WI38 (cell line): ENCODE data around the gene ABHD10.

ENCODE experiments used
- H3K4me3 ChIP-seq: 2 replicates; pipeline ENCODE4 v1.5.1; 2011; ENCODE audit warnings: low read depth, mild to moderate bottlenecking, control low read depth, low read length
- CTCF ChIP-seq: IDR thresholded peaks from 2 replicates; pipeline ENCODE4 v1.5.1; 2012; ENCODE audit warnings: low read depth, mild to moderate bottlenecking, control low read depth, low read length

The ABHD10 gene

GRCh38 chr3:111972891-111973290, 5.9 kb upstream of the ABHD10 start:
- no peak overlapping the region for H3K4me3 ChIP-seq
- no peak for TF ChIP-seq CTCF

- no peak for TF ChIP-seq CTCF
- no peak overlapping the region for H3K4me3 ChIP-seq
These were observed 3.7 kb upstream of the ABHD10 start for GRCh38 chr3:111975131-111975530.

DNA sequence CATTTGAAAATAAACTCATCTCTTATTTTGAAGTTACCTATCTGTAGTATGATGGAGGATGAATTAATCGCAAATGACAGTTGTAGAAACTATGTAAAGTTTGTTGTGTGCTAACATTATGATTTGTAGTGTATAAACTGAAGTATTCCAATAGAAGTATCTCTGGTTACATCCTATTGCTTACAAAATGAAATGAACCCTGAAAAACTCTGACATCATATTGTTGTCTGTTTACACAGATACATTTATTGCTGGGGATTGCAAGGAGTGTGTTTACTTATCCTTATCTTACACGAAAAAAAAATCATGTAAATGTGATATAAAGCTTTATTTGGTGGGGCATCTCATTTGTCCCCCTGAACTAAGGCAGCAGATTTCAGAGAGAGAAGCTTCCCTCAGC, 2.6 kb upstream of the ABHD10 start:
- no peak for TF ChIP-seq CTCF
- H3K4me3 ChIP-seq, result no peak overlapping the region

DNA sequence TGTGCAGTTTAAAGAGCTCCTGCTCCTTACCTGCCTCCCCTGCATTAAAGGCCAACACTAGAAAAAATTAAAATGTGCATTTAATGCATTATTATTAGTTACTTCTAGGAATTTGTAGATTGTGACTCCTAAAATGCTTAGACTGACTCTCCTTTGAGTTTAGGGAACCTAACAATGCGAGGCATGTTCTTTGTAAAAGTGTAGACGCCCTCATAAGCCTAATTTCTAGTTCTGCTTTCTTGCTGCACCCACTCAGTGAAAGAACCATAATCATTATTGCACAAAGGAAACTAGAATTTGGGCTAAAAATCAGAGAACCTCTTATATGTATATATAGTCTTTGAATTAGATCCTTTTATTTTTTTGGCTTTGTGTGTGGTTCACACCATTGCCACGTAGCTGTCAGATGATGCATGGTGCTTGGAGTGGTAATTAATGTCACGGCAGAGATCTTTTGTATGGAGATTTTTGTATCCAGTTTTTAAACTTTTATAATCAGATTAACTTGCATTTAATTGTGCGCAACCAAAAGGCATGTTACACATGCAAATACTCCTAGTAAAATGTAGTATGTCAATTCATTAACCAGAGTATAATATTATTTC, 710 bp downstream of the ABHD10 start:
- TF ChIP-seq CTCF, result no peak
- peak overlapping the region; percentile 87 for H3K4me3 ChIP-seq

DNA sequence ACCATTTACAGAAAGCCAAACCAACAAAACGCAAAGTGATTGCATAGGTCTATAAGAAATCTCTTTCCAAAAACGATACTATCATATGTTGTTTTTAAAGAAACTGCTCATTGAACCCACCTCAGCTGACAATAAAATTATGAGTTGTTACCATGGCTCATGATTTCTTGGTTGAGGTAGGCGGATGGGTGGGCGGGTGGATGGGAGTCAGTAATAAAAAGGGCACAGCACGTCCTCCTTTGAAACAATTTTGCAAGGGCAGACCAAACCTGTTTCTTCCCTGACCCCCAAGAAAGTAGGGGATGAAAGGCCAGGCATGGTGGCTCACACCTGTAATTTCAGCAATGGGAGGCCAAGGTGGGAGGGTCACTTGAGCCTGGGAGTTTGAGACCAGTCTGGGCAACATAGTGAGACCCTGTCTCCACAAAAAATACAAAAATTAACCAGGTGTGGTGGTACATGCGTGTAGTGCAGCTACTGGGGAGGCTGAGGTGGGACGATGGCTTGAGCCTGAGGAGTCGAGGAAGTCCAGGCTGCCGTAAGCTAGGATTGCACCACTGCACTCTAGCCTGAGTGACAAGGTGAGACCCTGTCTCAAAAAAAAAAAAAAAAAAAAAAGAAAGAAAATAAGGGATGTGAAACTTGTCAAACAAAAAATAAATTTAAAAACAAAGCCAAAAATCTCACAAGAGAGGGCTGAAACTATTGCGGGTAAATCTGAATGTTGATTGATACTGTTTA, 2.1 kb downstream of the ABHD10 start:
- TF ChIP-seq CTCF, result no peak
- no peak overlapping the region for H3K4me3 ChIP-seq

DNA sequence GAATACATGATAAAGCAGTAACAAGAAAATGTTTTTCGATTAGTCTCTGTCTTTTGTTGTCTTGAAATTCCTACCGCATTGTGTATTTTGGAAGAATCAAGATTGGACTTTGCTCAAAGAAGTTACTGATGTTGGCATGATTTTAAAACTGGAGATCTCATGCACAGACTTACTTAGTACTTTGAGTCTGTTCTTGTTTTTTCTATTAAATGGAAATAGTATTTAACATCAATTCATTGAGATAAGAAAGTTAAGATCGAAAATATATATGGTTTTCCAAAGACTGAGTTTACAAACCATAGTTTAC, 2.6 kb downstream of the ABHD10 start:
- TF ChIP-seq CTCF, result no peak
- H3K4me3 ChIP-seq, result no peak overlapping the region

DNA sequence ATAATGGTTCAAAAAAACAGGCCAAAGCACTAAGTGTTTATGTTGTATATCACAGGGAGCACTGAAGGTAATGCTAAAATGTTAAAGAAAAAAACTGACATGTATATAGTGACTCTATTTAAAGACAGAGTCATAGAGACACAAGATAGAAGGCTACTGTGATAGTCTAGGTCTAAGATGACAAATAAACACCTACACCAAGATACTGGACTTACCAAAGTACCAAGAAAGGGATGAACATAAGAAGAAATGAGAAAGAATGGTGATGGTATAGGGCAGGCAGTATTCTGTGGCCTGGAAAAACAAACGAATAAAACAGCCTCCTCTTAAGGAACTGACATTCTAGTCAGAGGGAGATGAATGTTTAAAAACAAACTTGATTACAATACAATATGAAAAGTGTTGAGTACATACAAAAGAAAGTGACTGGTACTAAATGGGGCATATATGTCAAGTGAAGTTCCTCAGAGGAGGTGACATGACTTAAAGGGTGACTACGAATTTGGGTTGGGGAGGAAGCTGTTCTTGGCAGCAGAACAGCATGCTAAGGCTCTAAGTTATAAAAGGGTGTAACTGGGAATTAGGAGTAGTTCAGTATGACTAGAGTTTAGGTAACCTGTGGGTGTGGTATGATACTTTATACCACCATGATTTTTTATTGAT, 5.9 kb downstream of the ABHD10 start:
- no peak for TF ChIP-seq CTCF
- no peak overlapping the region for H3K4me3 ChIP-seq
